ENCODE results near the gene CHAT. TPM values are rescaled to one million over a fixed set of nuclear protein-coding genes. Genes with fewer than 3 reads are reported as not detected.

Gene CHAT
- total RNA-seq: not detected in 2 replicates

GRCh38 chr10:49613882-49614241, at the start of gene CHAT:
Gene CHAT, plus strand, starts transcription at chr10:49614037. Its CDS starts 153 bp downstream, at chr10:49614190.

GRCh38 chr10:49610114-49610457, 3.8 kb upstream of the CHAT start, which contains the start of gene SLC18A3:
Gene SLC18A3, plus strand, starts transcription at chr10:49610310. Its CDS starts 431 bp downstream, at chr10:49610741.

GRCh38 chr10:49679480-49679893, 65.7 kb downstream of the CHAT start, which contains the start of gene C10orf53:
Gene C10orf53, plus strand, starts transcription at chr10:49679651. Its CDS starts 47 bp downstream, at chr10:49679698.

Other genes starting within 250 kb of the CHAT start
- not detected in 2 replicates for gene DRGX, start 217.9 kb upstream of the CHAT start, total RNA-seq
- 7.3 and 19.8 TPM in 2 replicates for gene ERCC6, start 74.9 kb upstream of the CHAT start, total RNA-seq
- gene SLC18A3, start 3.7 kb upstream of the CHAT start, total RNA-seq: not detected in 2 replicates
- gene C10orf53, start 65.6 kb downstream of the CHAT start, total RNA-seq: not detected in 2 replicates
- 0.16 and 0.25 TPM in 2 replicates for gene OGDHL, start 148.3 kb downstream of the CHAT start, total RNA-seq

Measured in bladder microvascular endothelial cell (primary cell).